ENCODE data around the gene SLC25A26.

Gene SLC25A26

GRCh38 chr3:66227051-66227450 lies 6.2 kb downstream of the SLC25A26 start:
- no peak for DNase-seq (ENCODE audit: low read depth)

- DNase-seq (ENCODE audit: low read depth): no peak
Observed at GRCh38 chr3:66227915-66228314, 7.1 kb downstream of the SLC25A26 start.

- no peak for DNase-seq (ENCODE audit: low read depth)
Observed at GRCh38 chr3:66228707-66229106, 7.9 kb downstream of the SLC25A26 start.

- DNase-seq (ENCODE audit: low read depth): no peak
Observed at GRCh38 chr3:66229931-66230330, 9.1 kb downstream of the SLC25A26 start.

GRCh38 chr3:66233033-66233432 lies 12.2 kb downstream of the SLC25A26 start:
- DNase-seq (ENCODE audit: low read depth): no peak

GRCh38 chr3:66236281-66236680 lies 15.5 kb downstream of the SLC25A26 start:
- peak; percentile 43 for DNase-seq (ENCODE audit: low read depth)

- DNase-seq (ENCODE audit: low read depth): no peak
Observed at GRCh38 chr3:66237552-66237951, 16.8 kb downstream of the SLC25A26 start.

- no peak for DNase-seq (ENCODE audit: low read depth)
Observed at GRCh38 chr3:66239513-66240123, 18.8 kb downstream of the SLC25A26 start.

- no peak for DNase-seq (ENCODE audit: low read depth)
Observed at GRCh38 chr3:66241466-66241865, 20.7 kb downstream of the SLC25A26 start.

- no peak for DNase-seq (ENCODE audit: low read depth)
Observed at GRCh38 chr3:66242788-66243464, 22.1 kb downstream of the SLC25A26 start.

- no peak for DNase-seq (ENCODE audit: low read depth)
Observed at GRCh38 chr3:66248641-66249040, 27.8 kb downstream of the SLC25A26 start.

- DNase-seq (ENCODE audit: low read depth): peak; percentile 45
Observed at GRCh38 chr3:66253790-66254620, 33.2 kb downstream of the SLC25A26 start.

GRCh38 chr3:66255865-66256264 lies 35.1 kb downstream of the SLC25A26 start:
- no peak for DNase-seq (ENCODE audit: low read depth)

GRCh38 chr3:66256806-66257205 lies 36.0 kb downstream of the SLC25A26 start:
- peak; percentile 26 for DNase-seq (ENCODE audit: low read depth)

- peak; percentile 10 for DNase-seq (ENCODE audit: low read depth)
Observed at GRCh38 chr3:66259566-66260255, 38.9 kb downstream of the SLC25A26 start.

- DNase-seq (ENCODE audit: low read depth): no peak
Observed at GRCh38 chr3:66260431-66260830, 39.6 kb downstream of the SLC25A26 start.

- DNase-seq (ENCODE audit: low read depth): peak; percentile 46
Observed at GRCh38 chr3:66261355-66261754, 40.6 kb downstream of the SLC25A26 start.

- no peak for DNase-seq (ENCODE audit: low read depth)
Observed at GRCh38 chr3:66265649-66266048, 44.8 kb downstream of the SLC25A26 start.

- DNase-seq (ENCODE audit: low read depth): no peak
Observed at GRCh38 chr3:66266551-66266950, 45.8 kb downstream of the SLC25A26 start.

- no peak for DNase-seq (ENCODE audit: low read depth)
Observed at GRCh38 chr3:66267031-66267430, 46.2 kb downstream of the SLC25A26 start.

GRCh38 chr3:66267906-66268305 lies 47.1 kb downstream of the SLC25A26 start:
- DNase-seq (ENCODE audit: low read depth): no peak

- DNase-seq (ENCODE audit: low read depth): no peak
Observed at GRCh38 chr3:66268864-66269263, 48.1 kb downstream of the SLC25A26 start.

Measured in ELR (cell line).